ENCODE data around the gene ABHD16B.

- TF ChIP-seq CTCF (IDR thresholded peaks at IDR 0.05) (no peak), EP300 (IDR thresholded peaks at IDR 0.05) (no peak), POLR2AphosphoS5 (IDR thresholded peaks at IDR 0.05) (no peak)
Measured at GRCh38 chr20:63836458-63837344, 24.6 kb upstream of the ABHD16B start.

Data from stomach (tissue), 4 donors.